ENCODE data around the gene SPATA31D4. TPM values are rescaled to one million over a fixed set of nuclear protein-coding genes. Genes with fewer than 3 reads are reported as not detected.

The SPATA31D4 gene
- not detected in 2 replicates for total RNA-seq

GRCh38 chr9:81928305-81928704, at the start of gene SPATA31D4:
Gene SPATA31D4 (plus strand): TSS chr9:81928428. CDS start chr9:81928514, 86 bp downstream.

GRCh38 chr9:81943393-81943792, 15.2 kb downstream of the SPATA31D4 start, which contains the start of gene SPATA31D3:
Gene SPATA31D3 (plus strand): TSS chr9:81943500. CDS start chr9:81943586, 86 bp downstream.

Other genes with a start within 250 kb of the SPATA31D4 start
- gene TLE1, start 238.9 kb upstream of the SPATA31D4 start, total RNA-seq = 24.8 and 25.0 TPM in 2 replicates
- gene SPATA31D3, start 15.1 kb downstream of the SPATA31D4 start, total RNA-seq = not detected in 2 replicates
- gene SPATA31D1, start 60.3 kb downstream of the SPATA31D4 start, total RNA-seq = not detected in 2 replicates

Data from aortic smooth muscle cell (primary cell).